Measurements from ENCODE around the gene TBCEL.
A peak's percentile ranks its signal among the peaks of the same experiment; 100 is the strongest.

TBCEL gene

GRCh38 chr11:121082670-121083069, 58.8 kb downstream of the TBCEL start:
- no peak for TF ChIP-seq POU2F2 (IDR thresholded peaks at IDR 0.05; ENCODE audit: low read depth, low read length)
- TF ChIP-seq POLR2AphosphoS5 (IDR thresholded peaks at IDR 0.05; ENCODE audit: low read depth, low read length), result no peak
- TF ChIP-seq SPI1 (IDR thresholded peaks at IDR 0.05; ENCODE audit: low read depth, low read length), result no peak
- TF ChIP-seq TAF1 (IDR thresholded peaks at IDR 0.05; ENCODE audit: low read depth, low read length), result no peak
- TF ChIP-seq POLR2A (IDR thresholded peaks at IDR 0.05; ENCODE audit: low read depth, low read length), result no peak
- TF ChIP-seq PAX5 (IDR thresholded peaks at IDR 0.05; ENCODE audit: insufficient read depth, low read length, severe bottlenecking), result no peak
- no peak for FAIRE-seq
- no peak for DNase-seq (ENCODE audit: insufficient read length, low spot score)

- FAIRE-seq, result no peak
- no peak for TF ChIP-seq SPI1 (IDR thresholded peaks at IDR 0.05; ENCODE audit: low read depth, low read length)
- TF ChIP-seq PAX5 (IDR thresholded peaks at IDR 0.05; ENCODE audit: insufficient read depth, low read length, severe bottlenecking), result no peak
- no peak for TF ChIP-seq TAF1 (IDR thresholded peaks at IDR 0.05; ENCODE audit: low read depth, low read length)
- no peak for TF ChIP-seq POLR2A (IDR thresholded peaks at IDR 0.05; ENCODE audit: low read depth, low read length)
- TF ChIP-seq POU2F2 (IDR thresholded peaks at IDR 0.05; ENCODE audit: low read depth, low read length), result no peak
- TF ChIP-seq POLR2AphosphoS5 (IDR thresholded peaks at IDR 0.05; ENCODE audit: low read depth, low read length), result no peak
- DNase-seq (ENCODE audit: insufficient read length, low spot score), result no peak
Measured at GRCh38 chr11:121086866-121087265, 63.0 kb downstream of the TBCEL start.

GRCh38 chr11:121089566-121089965, 65.7 kb downstream of the TBCEL start:
- DNase-seq (ENCODE audit: insufficient read length, low spot score), result no peak
- FAIRE-seq, result no peak
- TF ChIP-seq POU2F2 (IDR thresholded peaks at IDR 0.05; ENCODE audit: low read depth, low read length), result no peak

GRCh38 chr11:121090145-121090721, 66.3 kb downstream of the TBCEL start:
- FAIRE-seq (no peak), DNase-seq (ENCODE audit: insufficient read length, low spot score) (no peak)
- TF ChIP-seq POLR2A (IDR thresholded peaks at IDR 0.05; ENCODE audit: low read depth, low read length) (no peak), PAX5 (IDR thresholded peaks at IDR 0.05; ENCODE audit: insufficient read depth, low read length, severe bottlenecking) (no peak), POLR2AphosphoS5 (IDR thresholded peaks at IDR 0.05; ENCODE audit: low read depth, low read length) (no peak), POU2F2 (IDR thresholded peaks at IDR 0.05; ENCODE audit: low read depth, low read length) (no peak), TAF1 (IDR thresholded peaks at IDR 0.05; ENCODE audit: low read depth, low read length) (no peak), SPI1 (IDR thresholded peaks at IDR 0.05; ENCODE audit: low read depth, low read length) (no peak)

- TF ChIP-seq POLR2A (IDR thresholded peaks at IDR 0.05; ENCODE audit: low read depth, low read length), result no peak
- no peak for TF ChIP-seq TAF1 (IDR thresholded peaks at IDR 0.05; ENCODE audit: low read depth, low read length)
- no peak for TF ChIP-seq SPI1 (IDR thresholded peaks at IDR 0.05; ENCODE audit: low read depth, low read length)
- no peak for TF ChIP-seq POU2F2 (IDR thresholded peaks at IDR 0.05; ENCODE audit: low read depth, low read length)
- TF ChIP-seq POLR2AphosphoS5 (IDR thresholded peaks at IDR 0.05; ENCODE audit: low read depth, low read length), result no peak
- TF ChIP-seq PAX5 (IDR thresholded peaks at IDR 0.05; ENCODE audit: insufficient read depth, low read length, severe bottlenecking), result no peak
- peak; percentile 33 for FAIRE-seq
- DNase-seq (ENCODE audit: insufficient read length, low spot score), result no peak
Measured at GRCh38 chr11:121091492-121092152, 67.7 kb downstream of the TBCEL start.

GRCh38 chr11:121095561-121095960, 71.7 kb downstream of the TBCEL start:
- FAIRE-seq (no peak), DNase-seq (ENCODE audit: insufficient read length, low spot score) (no peak)
- TF ChIP-seq SPI1 (IDR thresholded peaks at IDR 0.05; ENCODE audit: low read depth, low read length) (no peak), TAF1 (IDR thresholded peaks at IDR 0.05; ENCODE audit: low read depth, low read length) (no peak), POLR2A (IDR thresholded peaks at IDR 0.05; ENCODE audit: low read depth, low read length) (no peak), POLR2AphosphoS5 (IDR thresholded peaks at IDR 0.05; ENCODE audit: low read depth, low read length) (no peak), PAX5 (IDR thresholded peaks at IDR 0.05; ENCODE audit: insufficient read depth, low read length, severe bottlenecking) (no peak), POU2F2 (IDR thresholded peaks at IDR 0.05; ENCODE audit: low read depth, low read length) (no peak)

- no peak for FAIRE-seq
- no peak for DNase-seq (ENCODE audit: insufficient read length, low spot score)
- TF ChIP-seq POU2F2 (IDR thresholded peaks at IDR 0.05; ENCODE audit: low read depth, low read length) (no peak), POLR2AphosphoS5 (IDR thresholded peaks at IDR 0.05; ENCODE audit: low read depth, low read length) (no peak)
Measured at GRCh38 chr11:121099364-121099763, 75.5 kb downstream of the TBCEL start.

GRCh38 chr11:121099885-121100284, 76.0 kb downstream of the TBCEL start:
- FAIRE-seq, result no peak
- no peak for TF ChIP-seq POU2F2 (IDR thresholded peaks at IDR 0.05; ENCODE audit: low read depth, low read length)
- no peak for TF ChIP-seq POLR2A (IDR thresholded peaks at IDR 0.05; ENCODE audit: low read depth, low read length)
- no peak for TF ChIP-seq SPI1 (IDR thresholded peaks at IDR 0.05; ENCODE audit: low read depth, low read length)
- no peak for TF ChIP-seq POLR2AphosphoS5 (IDR thresholded peaks at IDR 0.05; ENCODE audit: low read depth, low read length)
- no peak for TF ChIP-seq PAX5 (IDR thresholded peaks at IDR 0.05; ENCODE audit: insufficient read depth, low read length, severe bottlenecking)
- no peak for TF ChIP-seq TAF1 (IDR thresholded peaks at IDR 0.05; ENCODE audit: low read depth, low read length)
- DNase-seq (ENCODE audit: insufficient read length, low spot score), result no peak

- DNase-seq (ENCODE audit: insufficient read length, low spot score) (no peak), FAIRE-seq (no peak)
- TF ChIP-seq POU2F2 (IDR thresholded peaks at IDR 0.05; ENCODE audit: low read depth, low read length) (no peak), SPI1 (IDR thresholded peaks at IDR 0.05; ENCODE audit: low read depth, low read length) (no peak), PAX5 (IDR thresholded peaks at IDR 0.05; ENCODE audit: insufficient read depth, low read length, severe bottlenecking) (no peak), POLR2AphosphoS5 (IDR thresholded peaks at IDR 0.05; ENCODE audit: low read depth, low read length) (no peak), POLR2A (IDR thresholded peaks at IDR 0.05; ENCODE audit: low read depth, low read length) (no peak), TAF1 (IDR thresholded peaks at IDR 0.05; ENCODE audit: low read depth, low read length) (no peak)
Measured at GRCh38 chr11:121100943-121101342, 77.0 kb downstream of the TBCEL start, which contains the start of gene TECTA. Gene TECTA, plus strand, starts transcription at chr11:121101243. Its CDS starts 1,423 bp downstream, at chr11:121102666.

GRCh38 chr11:121104312-121104762, 80.4 kb downstream of the TBCEL start:
- no peak for FAIRE-seq
- TF ChIP-seq POU2F2 (IDR thresholded peaks at IDR 0.05; ENCODE audit: low read depth, low read length) (no peak), TAF1 (IDR thresholded peaks at IDR 0.05; ENCODE audit: low read depth, low read length) (no peak), POLR2A (IDR thresholded peaks at IDR 0.05; ENCODE audit: low read depth, low read length) (no peak), SPI1 (IDR thresholded peaks at IDR 0.05; ENCODE audit: low read depth, low read length) (no peak), POLR2AphosphoS5 (IDR thresholded peaks at IDR 0.05; ENCODE audit: low read depth, low read length) (no peak), PAX5 (IDR thresholded peaks at IDR 0.05; ENCODE audit: insufficient read depth, low read length, severe bottlenecking) (no peak)
- DNase-seq (ENCODE audit: insufficient read length, low spot score), result no peak
